NB4 (cell line): ENCODE measurements around the gene KCNA3.

Source experiments
- DNase-seq: peaks from one replicate; pipeline ENCODE4 v3.0.0; 2010; ENCODE audit warnings: low read depth
- H3K4me3 ChIP-seq: one replicate; pipeline ENCODE4 v1.5.1; 2011; ENCODE audit warnings: mild to moderate bottlenecking, low read depth, low read length, moderate library complexity
- MYC ChIP-seq: IDR thresholded peaks from 2 replicates; pipeline ENCODE4 v1.6.1; 2011; ENCODE audit warnings: low read depth, low read length
- POLR2A ChIP-seq: IDR thresholded peaks from 2 replicates; pipeline ENCODE4 v1.6.1; 2011; ENCODE audit warnings: mild to moderate bottlenecking; ENCODE audit not compliant: insufficient read length; ENCODE audit errors: extremely low read depth
- TF ChIP-seq, protein P1 (sequence below): IDR thresholded peaks from one replicate; pipeline ENCODE4 v1.5.1; 2012; ENCODE audit warnings: low read depth, low read length
- TF ChIP-seq, protein P2 (sequence below): IDR thresholded peaks from 2 replicates; pipeline ENCODE4 v1.6.1; 2011; ENCODE audit warnings: low read depth, low read length

Gene KCNA3

GRCh38 chr1:110702260-110702659 lies 27.5 kb upstream of the KCNA3 start:
- no peak for TF ChIP-seq POLR2A
- TF ChIP-seq, protein P1, sequence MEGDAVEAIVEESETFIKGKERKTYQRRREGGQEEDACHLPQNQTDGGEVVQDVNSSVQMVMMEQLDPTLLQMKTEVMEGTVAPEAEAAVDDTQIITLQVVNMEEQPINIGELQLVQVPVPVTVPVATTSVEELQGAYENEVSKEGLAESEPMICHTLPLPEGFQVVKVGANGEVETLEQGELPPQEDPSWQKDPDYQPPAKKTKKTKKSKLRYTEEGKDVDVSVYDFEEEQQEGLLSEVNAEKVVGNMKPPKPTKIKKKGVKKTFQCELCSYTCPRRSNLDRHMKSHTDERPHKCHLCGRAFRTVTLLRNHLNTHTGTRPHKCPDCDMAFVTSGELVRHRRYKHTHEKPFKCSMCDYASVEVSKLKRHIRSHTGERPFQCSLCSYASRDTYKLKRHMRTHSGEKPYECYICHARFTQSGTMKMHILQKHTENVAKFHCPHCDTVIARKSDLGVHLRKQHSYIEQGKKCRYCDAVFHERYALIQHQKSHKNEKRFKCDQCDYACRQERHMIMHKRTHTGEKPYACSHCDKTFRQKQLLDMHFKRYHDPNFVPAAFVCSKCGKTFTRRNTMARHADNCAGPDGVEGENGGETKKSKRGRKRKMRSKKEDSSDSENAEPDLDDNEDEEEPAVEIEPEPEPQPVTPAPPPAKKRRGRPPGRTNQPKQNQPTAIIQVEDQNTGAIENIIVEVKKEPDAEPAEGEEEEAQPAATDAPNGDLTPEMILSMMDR, result no peak
- no peak for TF ChIP-seq MYC
- TF ChIP-seq, protein P2, sequence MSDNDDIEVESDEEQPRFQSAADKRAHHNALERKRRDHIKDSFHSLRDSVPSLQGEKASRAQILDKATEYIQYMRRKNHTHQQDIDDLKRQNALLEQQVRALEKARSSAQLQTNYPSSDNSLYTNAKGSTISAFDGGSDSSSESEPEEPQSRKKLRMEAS, result no peak
- DNase-seq, result no peak
- H3K4me3 ChIP-seq, result no peak overlapping the region

- DNase-seq, result no peak
- TF ChIP-seq, protein P2, result no peak
- TF ChIP-seq POLR2A (no peak), MYC (no peak)
- TF ChIP-seq, protein P1, result no peak
- no peak overlapping the region for H3K4me3 ChIP-seq
These were observed 26.0 kb upstream of the KCNA3 start for GRCh38 chr1:110700767-110701166.

DNA sequence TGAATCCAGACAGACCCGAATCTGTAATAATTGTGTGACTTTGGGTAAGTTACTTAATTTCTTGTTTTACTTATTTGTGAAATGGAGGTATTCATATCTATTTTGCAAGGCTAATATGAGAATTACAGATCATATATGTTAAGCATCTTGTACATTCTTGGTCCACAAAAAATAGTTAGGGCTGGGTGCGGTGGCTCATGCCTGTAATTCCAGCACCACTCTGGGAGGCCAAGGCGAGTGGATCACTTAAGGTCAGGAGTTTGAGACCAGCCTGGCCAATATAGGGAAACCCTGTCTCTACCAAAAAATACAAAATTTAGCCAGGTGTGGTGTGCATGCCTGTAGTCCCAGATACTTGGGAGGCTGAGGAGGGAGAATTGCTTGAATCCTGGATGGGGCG lies 22.9 kb upstream of the KCNA3 start:
- TF ChIP-seq, protein P1, result no peak
- no peak for TF ChIP-seq MYC
- TF ChIP-seq POLR2A, result no peak
- H3K4me3 ChIP-seq, result no peak overlapping the region
- DNase-seq, result no peak

DNA sequence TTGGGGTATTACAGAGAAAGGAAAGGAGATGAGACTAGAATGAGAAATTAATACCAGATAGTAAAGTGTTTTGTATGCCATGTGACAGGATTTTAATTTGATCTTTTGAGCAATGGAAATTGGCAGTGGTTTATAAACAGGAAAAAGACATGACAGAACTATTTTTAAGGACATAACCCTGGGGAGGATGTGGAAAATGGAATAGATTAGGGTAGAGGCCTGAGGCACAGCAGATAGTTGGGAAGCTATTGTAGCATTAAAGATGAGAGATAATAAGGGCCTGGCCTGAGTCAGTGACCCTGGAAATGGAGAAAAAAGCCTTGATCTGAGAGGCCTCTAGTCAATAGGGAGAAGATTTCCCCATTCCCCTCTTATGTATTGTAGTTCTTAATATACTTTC lies 22.1 kb upstream of the KCNA3 start:
- TF ChIP-seq, protein P2, result no peak
- TF ChIP-seq, protein P1, result no peak
- TF ChIP-seq MYC (no peak), POLR2A (no peak)
- no peak for DNase-seq
- no peak overlapping the region for H3K4me3 ChIP-seq

- no peak overlapping the region for H3K4me3 ChIP-seq
- DNase-seq, result no peak
- TF ChIP-seq POLR2A (no peak), MYC (no peak)
- TF ChIP-seq, protein P1, result no peak
- TF ChIP-seq, protein P2, result no peak
These were observed 16.1 kb upstream of the KCNA3 start for GRCh38 chr1:110690709-110691365.

- DNase-seq, result no peak
- TF ChIP-seq MYC, result no peak
- no peak for TF ChIP-seq POLR2A
- TF ChIP-seq, protein P2, result no peak
- TF ChIP-seq, protein P1, result no peak
- no peak overlapping the region for H3K4me3 ChIP-seq
These were observed 15.1 kb upstream of the KCNA3 start for GRCh38 chr1:110689868-110690267.
